ENCODE measurements around the gene TAL2.

Gene TAL2

GRCh38 chr9:105693435-105694189 lies 31.4 kb downstream of the TAL2 start:
- DNase-seq (ENCODE audit: low spot score) = peak; percentile 46
- in situ Hi-C loops (cut with MboI; ENCODE audit: low pct_unique_long_range_greater_than_20kb, low sequenced_read_pairs, unreplicated experiment) = no loop called here
- TF ChIP-seq CTCF (IDR thresholded peaks at IDR 0.05; ENCODE audit: extremely low read depth, insufficient read depth, missing control alignments) = no peak

GRCh38 chr9:105694190-105694847 lies 32.1 kb downstream of the TAL2 start, which contains the start of gene TMEM38B:
TSS of gene TMEM38B (plus strand) at chr9:105694541. CDS start at chr9:105694661, 120 bp downstream.
- in situ Hi-C loops (cut with MboI; ENCODE audit: low pct_unique_long_range_greater_than_20kb, low sequenced_read_pairs, unreplicated experiment) = no loop called here
- no peak for TF ChIP-seq CTCF (IDR thresholded peaks at IDR 0.05; ENCODE audit: extremely low read depth, insufficient read depth, missing control alignments)
- peak; percentile 94 for DNase-seq (ENCODE audit: low spot score)

- in situ Hi-C loops (cut with MboI; ENCODE audit: low pct_unique_long_range_greater_than_20kb, low sequenced_read_pairs, unreplicated experiment) = no loop called here
- DNase-seq (ENCODE audit: low spot score) = peak; percentile 66
- no peak for TF ChIP-seq CTCF (IDR thresholded peaks at IDR 0.05; ENCODE audit: extremely low read depth, insufficient read depth, missing control alignments)
These were observed 32.8 kb downstream of the TAL2 start for GRCh38 chr9:105694848-105695581.

GRCh38 chr9:105696219-105696793 lies 34.0 kb downstream of the TAL2 start:
- in situ Hi-C loops (cut with MboI; ENCODE audit: low pct_unique_long_range_greater_than_20kb, low sequenced_read_pairs, unreplicated experiment) = no loop called here

DNA sequence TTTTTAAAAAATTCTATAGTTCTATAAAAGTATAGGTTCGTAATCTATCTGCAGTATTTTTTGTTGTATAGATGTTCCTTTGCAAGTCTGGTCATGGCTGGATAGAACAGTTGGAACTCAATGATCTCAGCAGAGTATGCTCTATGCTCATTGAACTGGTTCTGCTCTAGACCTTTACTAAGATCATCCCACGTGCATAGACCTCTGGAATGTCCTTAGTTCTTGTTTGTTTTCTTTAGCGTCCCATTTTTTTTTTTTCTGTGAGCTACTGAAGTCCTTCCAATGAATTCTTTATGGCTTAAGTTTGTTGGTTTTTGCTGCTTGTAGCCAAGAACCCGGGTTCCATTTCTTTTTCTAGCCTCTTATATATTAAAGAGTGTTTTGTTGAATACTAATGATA lies 35.6 kb downstream of the TAL2 start:
- TF ChIP-seq CTCF (IDR thresholded peaks at IDR 0.05; ENCODE audit: extremely low read depth, insufficient read depth, missing control alignments) = no peak
- in situ Hi-C loops (cut with MboI; ENCODE audit: low pct_unique_long_range_greater_than_20kb, low sequenced_read_pairs, unreplicated experiment) = no loop called here
- no peak for DNase-seq (ENCODE audit: low spot score)

More at GRCh38 chr9:105696219-105696793, 34.0 kb downstream of the TAL2 start:
- no peak for DNase-seq (ENCODE audit: low spot score)
- no peak for TF ChIP-seq CTCF (IDR thresholded peaks at IDR 0.05; ENCODE audit: extremely low read depth, insufficient read depth, missing control alignments)

DNA sequence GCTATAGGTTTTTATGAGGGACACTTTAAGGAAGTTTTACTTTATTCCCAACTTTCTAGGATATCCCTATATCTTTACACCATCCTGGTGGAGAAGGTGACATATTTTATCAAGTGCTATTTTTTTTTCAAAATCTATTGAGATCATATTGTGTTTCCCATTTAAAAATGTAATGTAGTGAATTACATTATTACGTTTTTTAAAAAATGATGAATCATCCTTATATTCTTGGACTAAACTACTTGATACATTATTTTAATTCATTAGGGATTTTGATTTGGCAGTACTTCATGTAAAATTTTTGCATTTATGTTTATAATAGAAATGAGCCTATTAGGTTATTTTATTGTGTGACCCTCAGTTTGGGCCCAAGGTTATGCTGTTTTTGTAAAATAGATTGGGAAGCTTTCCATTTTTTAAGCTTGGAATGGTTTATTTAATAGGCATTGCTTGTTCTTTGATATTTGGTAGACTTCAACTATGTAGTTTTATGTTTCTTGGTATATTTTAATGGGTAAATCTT lies 36.2 kb downstream of the TAL2 start:
- no peak for DNase-seq (ENCODE audit: low spot score)
- no peak for TF ChIP-seq CTCF (IDR thresholded peaks at IDR 0.05; ENCODE audit: extremely low read depth, insufficient read depth, missing control alignments)
- in situ Hi-C loops (cut with MboI; ENCODE audit: low pct_unique_long_range_greater_than_20kb, low sequenced_read_pairs, unreplicated experiment) = no loop called here
